Mesodermal cell (in vitro differentiated cells): ENCODE data around the gene PDLIM4.

Experiments
- H3K27ac ChIP-seq: 2 replicates; pipeline ENCODE4 v1.7.0; 2013; ENCODE audit warnings: mild to moderate bottlenecking, low read depth, low read length, moderate library complexity; ENCODE audit not compliant: severe bottlenecking
- H3K36me3 ChIP-seq: 2 replicates; pipeline ENCODE4 v1.7.1; 2013; ENCODE audit warnings: mild to moderate bottlenecking, low read length, moderate library complexity; ENCODE audit not compliant: control insufficient read depth, insufficient read depth
- H3K4me1 ChIP-seq: one replicate; pipeline ENCODE4 v1.7.1; 2013; ENCODE audit warnings: mild to moderate bottlenecking, low read length; ENCODE audit not compliant: insufficient read depth, control insufficient read depth, poor library complexity, severe bottlenecking
- H3K4me3 ChIP-seq: 2 replicates; pipeline ENCODE4 v1.7.0; 2013; ENCODE audit warnings: low read length, control low read depth, mild to moderate bottlenecking; ENCODE audit not compliant: insufficient read depth, poor library complexity, severe bottlenecking; ENCODE audit errors: extremely low read depth
- H3K9me3 ChIP-seq: 2 replicates; pipeline ENCODE4 v1.7.1; 2013; ENCODE audit warnings: mild to moderate bottlenecking, low read length, moderate library complexity; ENCODE audit not compliant: control insufficient read depth
- WGBS, 2 experiments: methylation state at CpG; one replicate each; pipeline ENCODE4 v1.1.5; 2013; ENCODE audit warnings: missing lambda C conversion rate in 2 of 2; ENCODE audit not compliant: insufficient coverage in 2 of 2; 5-methylcytosine and 5-hydroxymethylcytosine counted together

PDLIM4 gene

DNA sequence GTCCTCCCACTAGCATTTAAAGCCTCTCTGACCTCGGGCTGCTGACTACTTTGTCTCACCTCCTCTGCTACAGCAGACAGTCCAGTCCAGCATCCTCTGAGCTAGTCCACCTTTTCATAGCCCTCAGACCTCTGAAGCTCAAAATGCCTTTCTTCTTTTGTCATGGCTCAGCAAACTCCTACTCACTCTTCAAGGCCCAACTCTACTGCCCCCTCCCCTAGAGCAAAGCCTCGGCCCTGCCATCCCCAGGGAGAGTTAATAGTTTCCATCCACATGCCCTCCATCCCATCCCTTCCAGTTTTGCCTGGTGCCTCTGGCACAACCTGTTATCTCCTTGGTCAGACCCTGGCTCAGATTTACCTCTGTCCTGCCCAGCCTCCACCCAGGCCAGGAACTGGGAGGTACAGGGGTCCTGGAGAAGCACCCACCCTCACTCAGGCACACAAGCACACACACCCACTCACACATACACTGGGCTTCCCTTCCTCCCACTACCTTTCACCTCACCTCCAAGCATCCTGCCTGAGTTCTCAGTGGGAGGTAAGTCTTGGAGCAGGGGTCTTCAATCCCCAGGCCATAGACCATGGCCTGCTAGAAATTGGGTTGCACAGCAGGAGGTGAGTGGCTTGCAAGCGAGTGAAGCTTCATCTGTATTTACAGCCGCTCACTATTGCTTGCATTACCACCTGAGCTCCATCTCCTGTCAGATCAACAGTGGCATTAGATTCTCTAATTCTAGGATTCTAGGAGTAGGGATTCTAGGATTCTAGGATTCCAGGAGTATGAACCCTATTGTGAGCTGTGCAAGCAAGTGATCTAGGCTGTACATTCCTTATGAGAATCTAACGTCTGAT, 18.1 kb downstream of the PDLIM4 start:
- H3K36me3 ChIP-seq = peaks cover 16% of the 10 kb centered on the region
- no peak overlapping the region for H3K27ac ChIP-seq
- no peak overlapping the region for H3K4me3 ChIP-seq
- no peaks in the 10 kb centered on the region for H3K4me1 ChIP-seq
- H3K9me3 ChIP-seq = no peaks in the 10 kb centered on the region
- 94 to 96% methylated on average over 4 of the region's 5 CpGs for WGBS, 2 experiments

DNA sequence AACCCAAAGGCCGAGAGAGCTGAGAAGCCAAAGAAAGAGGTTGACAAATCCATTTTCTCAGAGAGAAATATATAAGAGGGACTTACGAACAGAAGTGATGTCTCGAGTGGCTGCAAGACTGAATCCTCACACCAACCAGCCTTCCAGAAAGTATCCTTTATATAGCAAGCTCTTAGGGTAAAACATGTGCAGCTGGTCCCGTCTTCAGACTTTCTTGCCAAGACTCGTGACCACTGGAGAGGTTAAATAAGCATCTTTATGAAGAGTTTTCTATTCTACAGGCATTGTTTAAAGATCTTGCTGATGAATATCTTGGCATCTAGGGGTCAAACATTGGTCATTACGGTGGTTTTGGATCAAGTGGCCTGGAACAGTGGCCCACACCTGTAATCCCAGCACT, 19.8 kb downstream of the PDLIM4 start:
- Histone ChIP-seq H3K4me1 (no peaks in the 10 kb centered on the region), H3K9me3 (no peaks in the 10 kb centered on the region), H3K4me3 (no peak overlapping the region), H3K36me3 (peaks cover 7% of the 10 kb centered on the region), H3K27ac (no peak overlapping the region)
- 88 to 93% methylated on average over 2 to 6 of the region's 6 CpGs for WGBS, 2 experiments

DNA sequence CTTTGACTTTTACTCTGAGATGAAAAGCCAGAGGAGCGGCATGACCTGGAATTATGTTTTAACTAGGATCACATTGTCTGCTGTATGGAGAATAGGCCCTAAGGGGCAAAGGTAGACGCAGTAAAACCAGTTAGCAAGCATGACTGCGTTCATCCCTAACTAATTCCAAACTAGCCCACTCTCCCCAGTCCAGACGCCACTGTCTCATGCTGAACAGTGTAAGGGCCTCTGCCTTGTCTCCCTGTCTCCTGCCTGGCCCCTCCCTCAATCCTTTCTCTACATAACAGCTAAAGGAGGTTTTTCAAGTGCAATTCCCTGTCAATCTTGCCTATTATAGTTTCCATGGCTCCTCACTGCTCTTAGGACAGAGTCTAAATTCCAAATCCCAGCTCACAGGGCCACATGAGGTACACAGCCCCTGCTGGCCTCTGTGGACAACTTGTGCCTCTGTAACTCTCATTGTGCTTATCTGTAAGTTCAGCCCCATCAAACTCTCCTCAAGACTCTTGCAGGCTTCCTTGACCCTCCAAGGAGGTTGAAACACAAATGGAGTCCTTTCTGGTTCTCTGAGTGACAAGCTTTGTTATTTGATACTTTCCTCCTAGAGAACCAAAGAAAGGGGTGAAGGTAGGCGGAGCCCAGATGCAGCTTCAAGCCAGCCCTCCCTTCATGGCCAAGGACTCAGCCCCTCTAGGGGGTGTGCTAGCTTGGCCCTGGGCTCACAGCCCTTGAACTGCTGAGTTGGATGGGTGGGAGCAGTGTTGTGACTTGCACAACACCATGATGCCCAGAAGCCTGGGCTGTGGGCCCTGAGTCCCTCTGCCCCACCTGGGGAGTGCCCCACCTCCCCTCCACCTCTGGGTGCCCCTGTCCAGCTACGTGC, 20.7 kb downstream of the PDLIM4 start:
- H3K27ac ChIP-seq = no peak overlapping the region
- peaks cover 4% of the 10 kb centered on the region for H3K36me3 ChIP-seq
- no peaks in the 10 kb centered on the region for H3K4me1 ChIP-seq
- no peak overlapping the region for H3K4me3 ChIP-seq
- WGBS, 2 experiments = 89 to 95% methylated on average over 4 of the region's 6 CpGs
- H3K9me3 ChIP-seq = no peaks in the 10 kb centered on the region

DNA sequence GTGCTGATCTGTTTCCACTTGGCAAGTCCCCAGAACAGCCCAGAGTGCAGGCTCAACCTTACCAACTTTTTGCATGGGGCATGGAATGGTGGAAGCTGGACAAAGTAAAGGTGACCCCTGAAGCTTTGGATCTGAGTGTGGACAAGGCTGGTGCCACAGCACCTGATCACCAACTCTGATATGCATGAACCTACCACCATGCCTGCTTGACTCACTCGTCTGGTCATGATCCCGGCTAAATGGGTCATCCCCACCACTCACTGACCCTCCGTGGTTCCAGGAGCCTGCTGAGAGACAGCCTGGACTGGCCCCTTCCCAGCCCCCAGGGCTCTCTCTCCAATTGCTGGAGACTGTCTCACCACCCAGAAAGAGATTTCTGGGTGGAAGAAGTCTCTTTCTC, 22.3 kb downstream of the PDLIM4 start:
- no peaks in the 10 kb centered on the region for H3K9me3 ChIP-seq
- no peaks in the 10 kb centered on the region for H3K4me1 ChIP-seq
- 89 to 100% methylated on average over 3 of the region's 3 CpGs for WGBS, 2 experiments
- no peak overlapping the region for H3K4me3 ChIP-seq
- no peak overlapping the region for H3K27ac ChIP-seq
- no peaks in the 10 kb centered on the region for H3K36me3 ChIP-seq

DNA sequence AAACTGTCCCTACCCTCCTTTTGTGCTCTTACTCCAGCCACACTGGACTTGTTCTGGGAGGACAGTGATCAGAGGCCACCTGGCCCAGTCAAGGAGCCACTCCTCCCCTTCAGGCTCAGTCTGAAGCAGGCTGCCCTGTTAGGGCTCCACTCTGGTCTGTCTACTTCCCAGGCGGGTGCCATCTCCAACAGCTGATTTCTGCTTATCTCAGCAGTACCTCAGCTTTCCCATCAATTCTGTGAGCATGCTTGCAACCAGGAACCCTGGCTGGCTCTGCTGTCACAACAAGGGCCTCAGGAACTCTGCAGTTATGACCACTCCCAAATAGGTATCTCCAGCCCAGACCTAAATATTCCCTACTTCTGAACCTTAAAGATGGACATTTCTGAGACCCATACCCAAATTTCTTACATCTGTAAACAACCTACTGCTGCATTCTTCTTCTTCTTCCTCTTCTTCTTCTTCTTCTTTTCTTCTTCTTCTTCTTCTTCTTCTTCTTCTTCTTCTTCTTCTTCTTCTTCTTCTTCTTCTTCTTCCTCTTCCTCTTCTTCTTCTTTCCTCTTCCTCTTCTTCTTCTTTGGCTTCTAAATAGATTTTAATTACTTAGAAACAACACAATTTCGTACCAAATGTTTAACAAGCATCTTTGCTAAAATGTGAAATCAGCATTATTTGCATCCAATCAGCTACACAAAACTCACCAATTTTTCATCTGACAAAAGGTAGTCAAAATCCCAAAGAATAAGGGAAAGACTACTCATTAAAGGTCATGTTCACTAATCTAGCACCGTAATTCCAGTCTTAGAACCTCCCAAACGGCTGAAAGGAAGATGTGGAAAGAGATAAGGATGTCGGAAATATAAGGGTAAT, 23.1 kb downstream of the PDLIM4 start:
- Histone ChIP-seq H3K36me3 (no peaks in the 10 kb centered on the region), H3K4me1 (no peaks in the 10 kb centered on the region), H3K9me3 (no peaks in the 10 kb centered on the region), H3K27ac (no peak overlapping the region), H3K4me3 (no peak overlapping the region)
- WGBS, 2 experiments = 84 to 90% methylated on average over 2 of the region's 5 CpGs

DNA sequence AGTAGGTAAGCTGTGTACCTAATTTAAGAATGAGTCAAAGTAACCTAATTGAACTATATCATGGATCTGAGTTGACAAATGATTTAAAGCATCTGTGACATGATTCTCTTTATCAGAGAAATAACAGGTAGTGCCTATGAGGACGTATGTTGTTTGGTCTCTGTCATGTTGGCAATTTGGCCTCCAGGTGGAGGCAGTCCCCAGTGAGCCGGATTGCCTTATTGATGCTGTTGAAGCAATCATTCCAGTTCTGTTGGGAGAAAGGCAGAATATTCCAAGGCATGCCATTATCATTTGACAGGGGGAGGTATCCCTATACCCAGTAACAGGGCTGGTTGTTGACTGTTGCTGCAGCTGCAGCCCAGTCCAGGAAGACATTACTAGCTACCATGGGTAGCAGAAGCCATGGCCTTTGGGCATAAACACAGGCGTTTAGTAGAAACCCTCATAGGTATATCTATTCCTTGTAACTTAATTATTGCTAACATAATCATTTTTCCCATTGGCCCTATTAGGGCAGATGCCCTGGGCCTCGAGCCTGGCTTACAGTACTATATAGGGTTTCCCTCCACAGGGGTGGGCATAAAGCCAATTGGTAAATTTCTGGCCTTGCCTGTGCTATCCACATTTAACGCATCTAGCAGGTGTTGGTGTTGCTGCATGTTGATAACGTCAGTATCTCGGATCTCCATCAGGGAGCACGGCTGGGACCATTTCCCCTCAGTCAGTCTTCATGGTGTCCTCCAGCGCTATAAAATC, 24.5 kb downstream of the PDLIM4 start:
- no peaks in the 10 kb centered on the region for H3K36me3 ChIP-seq
- H3K9me3 ChIP-seq = no peaks in the 10 kb centered on the region
- H3K4me3 ChIP-seq = no peak overlapping the region
- no peaks in the 10 kb centered on the region for H3K4me1 ChIP-seq
- H3K27ac ChIP-seq = no peak overlapping the region
- WGBS, 2 experiments = 93 to 95% methylated on average over 7 to 8 of the region's 9 CpGs

DNA sequence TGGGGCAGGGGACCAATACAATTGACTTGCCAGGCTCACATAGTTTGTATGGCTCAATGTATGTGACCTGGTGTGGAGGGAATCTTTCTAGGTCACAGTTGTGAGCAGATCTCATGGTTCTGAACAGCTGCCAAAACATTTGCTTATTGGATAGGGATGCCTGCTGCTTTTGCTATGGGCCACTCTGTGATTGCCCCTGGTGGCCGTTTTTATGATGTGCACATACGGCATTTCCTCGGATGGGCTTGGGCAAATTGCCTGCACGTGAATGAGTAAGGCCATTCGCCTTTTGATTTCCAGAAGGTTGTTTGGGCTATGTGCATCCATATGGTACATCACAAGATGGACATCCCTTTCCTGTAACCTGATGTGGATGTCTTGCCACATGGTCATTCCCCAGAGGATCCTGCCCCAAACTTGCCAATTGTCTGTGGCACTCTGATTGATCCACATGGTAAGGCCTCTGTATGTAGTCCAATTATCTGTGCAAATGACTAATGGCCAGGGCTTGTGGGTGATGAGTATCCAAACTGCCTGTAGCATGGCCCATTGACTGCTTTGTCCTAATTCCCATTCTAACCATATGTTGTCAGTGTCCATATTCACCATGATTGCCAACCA, 26.0 kb downstream of the PDLIM4 start:
- Histone ChIP-seq H3K4me3 (no peak overlapping the region), H3K27ac (no peak overlapping the region), H3K4me1 (no peaks in the 10 kb centered on the region), H3K36me3 (no peaks in the 10 kb centered on the region), H3K9me3 (no peaks in the 10 kb centered on the region)
- 68 to 84% methylated on average over 5 of the region's 5 CpGs for WGBS, 2 experiments

DNA sequence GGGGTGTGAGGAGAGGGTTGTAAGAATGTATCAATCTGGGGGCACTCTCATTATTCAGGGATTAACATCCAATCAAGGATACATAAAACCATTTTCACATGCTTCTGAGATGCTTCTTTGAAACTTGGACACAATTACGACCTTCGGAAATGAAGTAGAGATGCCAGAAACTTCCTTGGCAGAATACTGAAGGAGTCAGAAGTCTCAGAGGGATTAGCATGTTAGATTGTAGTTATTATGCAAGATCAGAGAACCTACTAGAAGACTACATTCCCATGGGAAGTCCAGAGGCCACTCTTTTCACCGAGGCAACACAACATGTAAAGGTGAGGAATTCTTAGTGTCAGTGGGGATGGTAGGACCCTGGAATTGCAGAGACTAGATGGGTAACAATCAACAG, 31.6 kb downstream of the PDLIM4 start:
- Histone ChIP-seq H3K4me1 (peaks cover 4% of the 10 kb centered on the region), H3K27ac (no peak overlapping the region), H3K9me3 (no peaks in the 10 kb centered on the region), H3K36me3 (no peaks in the 10 kb centered on the region), H3K4me3 (no peak overlapping the region)
- WGBS, 2 experiments = 90 to 100% methylated on average over 1 to 3 of the region's 3 CpGs

DNA sequence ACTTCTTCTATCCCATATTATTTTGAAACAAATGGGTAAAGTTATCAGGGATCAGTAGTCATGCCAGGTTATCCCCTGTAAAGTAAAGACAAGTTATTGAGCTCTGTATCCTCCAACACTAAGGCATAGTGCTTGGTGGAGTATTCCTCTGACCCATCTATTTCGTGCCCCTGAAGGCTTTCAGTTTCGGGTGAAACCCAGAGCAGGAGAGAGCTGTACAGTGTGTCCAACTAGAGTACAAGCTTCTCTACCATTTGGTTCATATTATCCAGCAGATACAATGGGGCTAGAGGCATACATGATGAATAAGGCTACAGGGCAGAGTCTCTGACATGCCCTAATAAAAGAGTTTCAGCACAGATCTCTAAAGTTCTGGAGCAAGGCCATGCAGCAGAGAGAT, 33.5 kb downstream of the PDLIM4 start:
- H3K4me1 ChIP-seq = peaks cover 12% of the 10 kb centered on the region
- H3K4me3 ChIP-seq = no peak overlapping the region
- H3K9me3 ChIP-seq = no peaks in the 10 kb centered on the region
- WGBS, 2 experiments = 100% methylated on average over 1 of the region's 2 CpGs; no CpG with 5 or more reads in 1 of the 2 experiments
- H3K36me3 ChIP-seq = no peaks in the 10 kb centered on the region
- no peak overlapping the region for H3K27ac ChIP-seq
